Right lobe of liver (tissue), 6 donors: ENCODE data around the gene SNAP25. TPM values are rescaled to one million over a fixed set of nuclear protein-coding genes. Genes with fewer than 3 reads are reported as not detected.

Experiments used
- ATAC-seq, 4 donors: fragments of 200-7000 bp; cut with Tn5 transposase; one replicate each; pipeline ENCODE4 v1.9.1; 2020; ENCODE audit warnings: mild to moderate bottlenecking in 4 of 4, moderate library complexity in 4 of 4
- DNase-seq, 3 donors: peaks; one replicate each; pipeline ENCODE4 v3.0.0-alpha.2; 2020
- H3K27ac ChIP-seq, 3 donors: fragments of 200-600 bp; one replicate each; pipeline ENCODE4 v1.8.0; 2022
- H3K27me3 ChIP-seq, 2 donors: fragments of 200-600 bp; one replicate each; pipeline ENCODE4 v1.8.0; 2022
- H3K36me3 ChIP-seq, 4 donors: fragments of 200-600 bp; sonication (generic) in 1 of 4; one replicate each; pipeline versions ENCODE4 v1.5.1 to v1.8.0; 2017 to 2022; ENCODE audit warnings: control low read depth in 1 of 4
- H3K4me1 ChIP-seq, 4 donors: fragments of 200-600 bp; sonication (generic) in 1 of 4; one replicate each; pipeline versions ENCODE4 v1.5.1 to v1.8.0; 2017 to 2022; ENCODE audit warnings: control low read depth in 1 of 4
- H3K4me3 ChIP-seq, 3 donors: fragments of 200-600 bp; one replicate each; pipeline ENCODE4 v1.8.0; 2022
- H3K9me3 ChIP-seq, 4 donors: fragments of 200-600 bp; sonication (generic) in 1 of 4; one replicate each; pipeline versions ENCODE4 v1.5.1 to v1.8.0; 2017 to 2022; ENCODE audit warnings: control low read depth in 1 of 4
- CTCF ChIP-seq, 4 donors: fragments of 200-600 bp in 3 of 4; fragments of 450-650 bp in 1 of 4; IDR thresholded peaks; one replicate each; pipeline versions ENCODE4 v1.5.1 to v1.8.0; 2016 to 2022; ENCODE audit warnings: antibody characterized with exemption in 4 of 4, mild to moderate bottlenecking in 2 of 4
- POLR2A ChIP-seq: fragments of 450-650 bp; IDR thresholded peaks from one replicate; pipeline ENCODE4 v1.6.1; 2017; ENCODE audit warnings: antibody characterized with exemption, mild to moderate bottlenecking
- WGBS: methylation state at CpG from one replicate; pipeline ENCODE4 v1.1.6; 2018; ENCODE audit warnings: low coverage, low lambda C conversion rate; ENCODE audit not compliant: insufficient coverage; ENCODE audit errors: missing lambda C conversion rate; 5-methylcytosine and 5-hydroxymethylcytosine counted together
- intact Hi-C, 2 donors: fragments of 100-400 bp; cut with DNase I; formaldehyde crosslinking; loops; one replicate each; pipeline versions ENCODE4 v1.11.2 to v1.14.1; 2022
- total RNA-seq, 6 experiments: library from RNA; depleted of rRNA in 2 of 6; stranded (reverse); fragments of >200 nt in 2 of 6; fragmentation: NEBNext Ultra II Directional in 3 of 6; extraction: Animal tissue kit (Norgen Biotek cat#: 25700) in 3 of 6; gene quantifications; one replicate each; pipeline versions ENCODE4 v1.1.0 to v1.2.4, GENCODE V29; 2016 to 2023
- donor health status: DM: no; HTN: yes; CAD: no.
- donor health status: DM: no; HTN: no; CAD: no.
- donor health status: DM: no; HTN: no; CAD: no.
- donor health status: DM: no; HTN: yes; CAD: no.
- donor health status: DM: no; HTN: yes; CAD: no.

SNAP25 gene
- total RNA-seq, 6 experiments from 2014 or later = 0.23 to 0.32 TPM; not detected in 4

- H3K9me3 ChIP-seq = no peaks in the 10 kb centered on the region
- no peak overlapping the region for H3K27ac ChIP-seq
- WGBS = 83% methylated on average over 2 of the region's 2 CpGs
- TF ChIP-seq CTCF (IDR thresholded peaks at IDR 0.05) (no peak), POLR2A (no peak)
- ATAC-seq (no peak), DNase-seq (no peak)
- H3K36me3 ChIP-seq = no peaks in the 10 kb centered on the region
- intact Hi-C loops = no loop called here
- no peak overlapping the region for H3K4me3 ChIP-seq
- H3K4me1 ChIP-seq = no peaks in the 10 kb centered on the region
- no peaks in the 10 kb centered on the region for H3K27me3 ChIP-seq
Measured at GRCh38 chr20:10291568-10292248, 73.1 kb downstream of the SNAP25 start.

GRCh38 chr20:10297223-10297622, 78.6 kb downstream of the SNAP25 start:
- intact Hi-C loops = no loop called here
- ATAC-seq = no peak

GRCh38 chr20:10297684-10298240, 79.1 kb downstream of the SNAP25 start:
- Histone ChIP-seq H3K27me3 (no peaks in the 10 kb centered on the region), H3K4me1 (peaks cover 0 to under 1% (median 0%) of the 10 kb centered on the region in 4 donors), H3K36me3 (no peaks in the 10 kb centered on the region), H3K9me3 (no peaks in the 10 kb centered on the region), H3K27ac (no peak overlapping the region), H3K4me3 (no peak overlapping the region)
- no peak for ATAC-seq
- no peak for DNase-seq
- intact Hi-C loops = no loop called here
- 44% methylated on average over 1 of the region's 1 CpG for WGBS
- TF ChIP-seq POLR2A = no peak
- TF ChIP-seq CTCF (IDR thresholded peaks at IDR 0.05) = no peak

More at GRCh38 chr20:10297223-10297622, 78.6 kb downstream of the SNAP25 start:
- TF ChIP-seq CTCF (IDR thresholded peaks at IDR 0.05) = no peak
- no peak for TF ChIP-seq POLR2A
- H3K9me3 ChIP-seq = no peaks in the 10 kb centered on the region
- no peak for DNase-seq
- no peak overlapping the region for H3K4me3 ChIP-seq
- no peaks in the 10 kb centered on the region for H3K27me3 ChIP-seq
- 100% methylated on average over 1 of the region's 1 CpG for WGBS
- H3K36me3 ChIP-seq = no peaks in the 10 kb centered on the region
- no peak overlapping the region for H3K27ac ChIP-seq
- H3K4me1 ChIP-seq = no peaks in the 10 kb centered on the region

GRCh38 chr20:10300582-10301446, 82.2 kb downstream of the SNAP25 start:
- ATAC-seq (no peak), DNase-seq (no peak)
- Histone ChIP-seq H3K9me3 (no peaks in the 10 kb centered on the region), H3K27me3 (no peaks in the 10 kb centered on the region), H3K27ac (no peak overlapping the region), H3K4me3 (no peak overlapping the region), H3K36me3 (no peaks in the 10 kb centered on the region), H3K4me1 (peaks cover 0 to 7% (median 0%) of the 10 kb centered on the region in 4 donors)
- no peak for TF ChIP-seq POLR2A
- no peak for TF ChIP-seq CTCF (IDR thresholded peaks at IDR 0.05)
- intact Hi-C loops = no loop called here
- WGBS = 66% methylated on average over 5 of the region's 5 CpGs
